ENCODE measurements around the gene SLC49A4.

The SLC49A4 gene

DNA sequence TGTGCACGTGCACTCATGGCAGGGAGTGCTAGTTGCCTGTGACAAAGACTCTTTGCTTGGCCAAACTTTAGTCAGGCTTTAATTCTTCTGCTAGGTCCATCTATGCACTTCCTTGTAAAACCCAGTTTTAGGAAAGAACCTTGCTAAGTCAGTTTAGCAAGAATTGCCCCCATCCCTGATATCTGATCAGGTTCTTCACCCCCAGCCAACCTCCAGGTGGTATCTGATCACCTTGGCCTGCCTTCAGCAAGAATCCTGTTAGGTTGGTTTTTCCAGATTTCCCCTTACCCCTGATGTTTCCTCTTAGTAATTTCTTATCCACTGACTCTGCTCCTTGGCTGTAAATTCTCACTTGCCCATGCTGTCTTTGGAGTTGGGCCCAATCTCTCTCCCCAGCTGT lies 9.6 kb upstream of the SLC49A4 start:
- no peak for FAIRE-seq

DNA sequence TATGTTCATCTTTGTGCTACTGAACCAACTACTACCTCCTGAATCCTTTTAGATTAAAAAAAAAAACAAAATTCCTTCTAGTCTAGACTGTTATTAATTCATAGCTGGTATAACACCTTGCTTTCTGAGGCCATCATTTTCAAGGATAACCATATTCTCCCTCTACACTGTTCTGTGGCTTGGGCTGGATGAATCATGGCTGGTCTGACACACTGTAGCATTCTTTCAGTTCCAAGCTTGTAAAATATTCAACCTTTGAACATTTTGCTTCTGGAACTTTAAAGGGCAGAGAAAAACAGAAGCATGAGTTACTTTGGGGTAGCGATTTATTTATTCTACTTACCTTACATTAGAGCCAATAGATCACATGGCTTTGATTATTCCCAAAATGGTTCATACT lies 8.8 kb upstream of the SLC49A4 start:
- no peak for DNase-seq (ENCODE audit: insufficient read length, low spot score)
- FAIRE-seq = no peak

More for the DNA sequence above, 9.6 kb upstream of the SLC49A4 start:
- no peak for DNase-seq (ENCODE audit: insufficient read length, low spot score)

DNA sequence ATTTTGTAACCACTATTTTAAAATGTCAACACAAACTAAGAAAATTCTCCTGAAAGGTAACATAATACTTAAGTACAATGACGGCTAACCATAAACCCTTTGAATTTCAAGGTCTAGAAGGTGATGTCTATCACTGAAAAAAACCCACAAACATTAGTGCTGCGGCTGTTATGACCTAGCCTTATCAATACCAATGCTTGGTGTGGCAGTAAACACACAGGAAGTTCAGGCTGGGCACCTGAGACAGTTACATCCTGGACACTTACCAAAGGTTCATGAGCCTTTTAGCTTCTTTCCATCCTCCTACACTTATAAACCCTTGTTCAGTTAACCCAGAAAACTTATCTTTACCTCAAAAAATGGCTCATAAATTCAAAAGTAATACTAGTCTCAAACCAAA lies 7.0 kb upstream of the SLC49A4 start:
- no peak for FAIRE-seq
- no peak for DNase-seq (ENCODE audit: insufficient read length, low spot score)

DNA sequence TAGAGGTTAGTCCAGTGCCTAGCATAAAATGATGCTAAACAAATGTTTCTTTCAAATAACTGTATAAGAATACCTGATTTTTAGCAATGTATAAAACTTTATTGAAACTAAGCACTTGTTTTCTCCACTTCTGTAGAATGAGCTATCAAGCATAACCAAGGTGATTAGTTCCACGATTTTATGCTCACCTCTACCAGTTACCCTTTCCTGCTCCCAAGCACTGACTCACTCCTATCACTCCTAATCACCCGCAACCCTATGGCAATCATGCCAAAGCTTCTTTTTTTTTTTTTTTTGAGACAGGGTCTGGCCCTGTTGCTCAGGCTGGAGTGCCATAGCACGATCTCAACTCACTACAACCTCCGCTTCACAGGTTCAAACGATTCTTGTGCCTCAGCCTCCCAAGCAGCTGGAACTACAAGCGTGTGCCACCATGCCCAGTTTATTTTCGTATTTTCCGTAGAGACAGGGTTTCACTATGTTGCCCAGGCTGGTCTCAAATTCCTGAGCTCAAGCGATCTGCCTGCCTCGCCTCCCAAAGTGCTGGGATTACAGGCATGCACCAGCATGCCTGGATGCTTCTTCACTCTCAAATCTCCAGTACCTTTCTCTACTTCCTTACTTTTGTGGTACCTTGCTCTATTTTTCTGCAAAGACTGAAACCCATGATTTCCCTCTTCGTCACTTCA lies 5.1 kb upstream of the SLC49A4 start:
- no peak for DNase-seq (ENCODE audit: insufficient read length, low spot score)
- FAIRE-seq = no peak

DNA sequence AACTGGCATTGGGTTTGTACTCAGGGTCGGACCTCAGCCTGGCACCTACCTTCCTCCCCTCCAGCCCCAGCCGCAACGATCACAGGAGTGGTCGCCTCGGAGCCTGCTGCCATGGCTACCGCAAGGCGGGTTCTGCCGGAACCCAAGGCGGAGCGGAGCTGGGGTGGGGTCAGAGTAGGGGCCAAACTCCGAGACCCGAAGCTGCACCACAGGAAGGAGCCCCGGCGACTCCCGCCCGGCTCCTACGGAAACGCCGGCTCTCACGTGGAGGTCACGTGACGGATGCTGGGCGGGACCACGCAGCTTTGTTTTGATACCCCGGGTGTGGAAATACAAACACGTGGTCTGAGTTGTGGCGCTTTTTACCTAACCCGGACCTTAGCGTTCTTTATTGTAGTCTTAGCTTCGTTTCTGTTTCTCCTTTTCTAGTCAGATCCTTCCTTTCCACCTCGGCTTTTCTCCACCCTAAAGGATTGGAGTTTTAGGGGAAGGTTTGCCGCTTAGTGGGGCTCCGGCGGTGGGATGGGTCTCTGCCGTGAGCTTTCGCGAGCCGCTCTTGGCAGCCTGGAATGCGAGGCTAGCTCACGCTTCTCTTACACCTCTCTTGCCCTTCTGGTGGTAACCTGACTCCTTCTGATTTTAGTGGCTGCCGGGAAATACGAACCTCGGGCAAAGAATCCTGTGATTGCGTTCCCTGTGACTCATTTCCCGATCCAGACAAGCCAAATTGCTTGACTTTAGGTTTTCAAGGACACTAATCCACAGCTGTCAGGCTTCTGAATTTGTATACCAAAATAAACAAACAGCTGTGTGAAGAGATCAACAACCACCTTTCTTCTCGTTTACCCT lies 1.1 kb upstream of the SLC49A4 start, which contains the start of gene HSPBAP1:
TSS of gene HSPBAP1 (minus strand) at position 264 of the 849 bp plus-strand sequence. CDS start at position 113, 151 bp downstream.
- peak; percentile 97 for FAIRE-seq
- DNase-seq (ENCODE audit: insufficient read length, low spot score) = peak; percentile 85

DNA sequence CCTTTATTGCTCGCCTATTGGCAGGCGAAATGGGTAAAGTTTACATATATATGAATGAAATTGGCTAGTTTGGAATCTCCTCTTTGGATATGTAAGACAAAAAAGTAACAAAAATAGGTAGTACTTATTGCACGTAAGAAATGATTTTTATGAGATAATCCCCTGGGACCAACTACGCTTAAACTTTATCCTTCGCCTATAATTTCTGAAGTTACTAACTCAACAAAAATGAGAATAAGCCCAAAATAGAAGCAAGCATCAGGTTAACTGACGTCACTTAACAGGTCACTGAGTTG lies 438 bp upstream of the SLC49A4 start:
- DNase-seq (ENCODE audit: insufficient read length, low spot score) (no peak), FAIRE-seq (no peak)

DNA sequence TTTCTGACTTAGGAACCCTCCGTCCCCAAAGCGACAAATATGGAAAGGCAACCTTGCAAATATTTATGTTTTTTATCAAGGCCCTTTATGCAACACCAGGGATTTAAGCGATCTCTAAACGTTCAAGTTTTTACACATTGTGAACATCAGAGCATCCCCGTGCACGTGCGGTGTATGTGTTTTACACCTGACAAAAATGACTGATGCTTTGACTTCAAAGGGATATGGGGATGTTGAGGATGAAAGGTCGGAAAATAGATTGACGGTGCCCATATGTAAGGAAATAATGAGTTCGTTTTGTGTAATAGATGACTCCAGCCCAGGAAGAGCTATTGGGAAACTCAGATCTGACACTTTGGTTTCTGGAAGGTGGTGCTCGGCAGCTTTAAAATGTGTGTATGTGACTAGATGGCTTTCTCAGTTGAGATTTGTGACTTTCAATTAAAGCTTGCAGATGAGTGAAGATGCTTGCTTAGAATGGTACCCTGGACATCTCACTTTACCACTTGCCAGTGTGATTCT lies 866 bp downstream of the SLC49A4 start:
- no peak for FAIRE-seq
- no peak for DNase-seq (ENCODE audit: insufficient read length, low spot score)

DNA sequence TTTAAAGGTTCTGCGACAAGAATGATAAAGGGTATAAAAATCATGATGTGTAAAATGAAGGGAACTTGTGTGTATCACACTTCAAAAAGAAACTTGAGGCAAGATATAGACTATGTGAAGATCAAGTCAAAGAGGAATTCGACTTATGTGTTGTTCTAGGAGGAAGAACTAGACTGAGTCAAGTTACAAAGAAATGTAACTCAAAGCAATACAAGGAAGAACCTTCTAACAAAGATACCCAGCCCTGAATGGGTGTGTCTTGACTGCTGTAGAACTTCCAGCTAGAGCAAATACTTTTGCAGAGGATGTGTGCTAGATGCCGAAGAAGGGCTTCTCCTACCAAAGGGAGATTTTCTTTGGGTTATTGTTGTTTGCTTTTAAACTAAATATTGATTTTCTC lies 2.4 kb downstream of the SLC49A4 start:
- FAIRE-seq (no peak), DNase-seq (ENCODE audit: insufficient read length, low spot score) (no peak)

DNA sequence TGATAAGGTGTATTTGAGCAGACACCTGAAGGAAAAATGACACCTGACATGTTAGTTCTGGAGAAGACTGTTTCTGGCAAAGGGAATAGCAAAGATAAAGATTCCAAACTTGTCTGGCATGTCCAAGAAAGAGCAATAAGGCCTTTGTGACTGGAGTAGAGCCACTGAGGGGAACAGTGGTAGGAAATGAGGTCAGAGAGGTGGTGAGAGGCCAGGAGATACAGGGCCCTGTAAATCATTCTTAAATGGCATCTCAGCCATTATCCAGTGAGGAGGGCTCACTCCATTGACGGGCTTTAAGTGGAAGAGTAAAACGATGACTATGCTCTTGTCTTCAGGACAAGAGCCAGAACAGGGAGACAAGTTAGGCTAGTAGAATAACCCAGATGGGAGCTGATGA lies 4.5 kb downstream of the SLC49A4 start:
- no peak for FAIRE-seq
- DNase-seq (ENCODE audit: insufficient read length, low spot score) = no peak

DNA sequence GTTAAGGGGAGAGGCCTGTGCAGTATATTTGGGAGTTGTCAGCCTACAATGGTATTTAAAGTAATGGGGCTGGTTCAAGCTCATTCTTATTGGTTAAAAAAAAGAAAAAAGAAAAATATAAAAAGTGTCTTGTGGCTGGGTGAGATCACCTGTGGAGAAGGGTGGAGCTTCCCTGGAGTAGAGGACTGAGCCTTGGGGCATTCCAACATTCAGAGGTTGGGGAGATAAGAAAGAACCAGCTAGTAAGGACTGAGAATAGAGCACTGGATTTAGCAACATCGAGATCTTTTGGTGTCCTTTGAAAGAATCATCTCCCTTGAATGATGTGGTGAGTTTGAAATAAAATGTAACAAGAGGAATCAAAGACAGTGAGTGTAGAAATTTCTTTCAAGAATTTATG lies 5.2 kb downstream of the SLC49A4 start:
- FAIRE-seq (no peak), DNase-seq (ENCODE audit: insufficient read length, low spot score) (no peak)

DNA sequence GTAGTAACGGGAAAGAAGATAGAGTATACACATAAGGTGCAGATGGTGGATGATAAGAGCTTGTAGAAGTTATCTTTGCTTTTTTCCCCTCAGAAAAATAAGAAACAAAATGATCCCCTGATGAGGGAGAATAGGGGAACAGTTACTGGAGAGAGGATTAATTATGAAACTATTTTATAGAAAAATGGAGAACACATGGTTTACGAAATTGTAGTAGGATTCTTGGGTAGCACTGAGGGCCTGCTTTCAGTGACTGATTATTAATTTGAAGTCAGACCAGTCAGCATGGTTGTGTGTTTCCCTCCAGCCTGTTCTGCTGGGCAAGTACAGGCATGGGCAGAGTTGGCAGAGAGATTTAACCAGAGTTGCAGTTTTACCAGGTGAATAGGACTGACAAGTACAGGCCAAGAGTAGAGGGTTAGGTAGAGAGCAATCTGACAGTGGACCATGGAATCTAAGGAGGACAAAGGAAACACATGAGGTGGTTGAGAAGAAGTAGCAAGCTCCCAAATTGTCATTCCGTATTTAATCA lies 5.9 kb downstream of the SLC49A4 start:
- FAIRE-seq (no peak), DNase-seq (ENCODE audit: insufficient read length, low spot score) (no peak)

DNA sequence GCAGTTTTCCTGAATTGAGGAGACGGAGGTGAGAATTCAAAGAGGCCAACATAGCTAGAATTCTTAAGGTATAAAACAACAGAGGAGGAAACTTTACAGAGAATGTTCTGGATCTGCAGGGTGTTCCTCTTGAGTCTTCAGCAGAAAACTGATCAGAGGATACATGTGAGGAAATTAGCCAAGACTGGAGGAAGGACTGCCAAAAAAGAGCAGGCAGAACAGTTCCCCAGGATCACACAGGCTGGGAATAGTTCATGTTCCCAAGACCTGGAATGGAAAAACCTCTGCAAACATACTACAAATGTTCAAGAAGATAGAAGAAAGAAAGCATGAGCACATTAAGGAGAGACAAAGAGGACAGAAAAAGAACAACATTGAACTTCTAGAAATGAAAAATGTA lies 7.5 kb downstream of the SLC49A4 start:
- DNase-seq (ENCODE audit: insufficient read length, low spot score) (no peak), FAIRE-seq (no peak)

DNA sequence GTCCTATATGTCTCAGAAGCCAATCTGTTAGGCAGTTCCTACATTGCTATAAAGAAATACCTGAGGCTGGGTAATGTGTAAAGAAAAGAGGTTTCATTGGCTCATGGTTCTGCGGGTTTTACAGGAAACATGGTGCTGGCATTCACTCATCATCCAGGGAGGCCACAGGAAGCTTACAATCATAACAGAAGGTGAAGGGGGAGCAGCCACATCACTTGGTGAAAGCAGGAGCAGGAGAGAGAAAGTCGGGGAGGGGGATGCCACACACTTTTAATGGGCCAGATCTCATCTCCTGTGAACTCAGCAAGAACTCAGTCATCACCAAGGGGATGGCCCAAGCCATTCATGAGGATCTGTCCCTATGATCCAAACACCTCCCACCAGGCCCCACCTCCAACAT lies 9.1 kb downstream of the SLC49A4 start:
- DNase-seq (ENCODE audit: insufficient read length, low spot score) = no peak
- no peak for FAIRE-seq

DNA sequence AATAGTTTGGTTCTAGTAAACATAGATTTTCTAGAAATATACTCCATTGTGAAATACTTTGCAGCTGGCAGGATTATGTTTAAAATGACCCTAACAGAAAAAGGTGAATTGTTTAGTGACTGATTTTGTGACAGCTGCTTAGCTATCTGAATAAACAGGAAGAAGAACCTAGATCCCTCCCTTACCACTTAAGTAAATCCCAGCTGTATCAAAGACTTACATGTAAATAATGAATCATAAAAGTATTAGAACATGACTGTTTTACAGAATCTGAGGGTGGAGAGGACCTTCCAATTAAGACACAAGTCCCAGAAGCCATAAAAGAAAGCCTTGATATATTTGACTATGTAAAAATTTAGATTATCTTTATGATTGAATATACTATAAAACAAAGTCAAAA lies 15.9 kb downstream of the SLC49A4 start:
- no peak for FAIRE-seq
- no peak for DNase-seq (ENCODE audit: insufficient read length, low spot score)

DNA sequence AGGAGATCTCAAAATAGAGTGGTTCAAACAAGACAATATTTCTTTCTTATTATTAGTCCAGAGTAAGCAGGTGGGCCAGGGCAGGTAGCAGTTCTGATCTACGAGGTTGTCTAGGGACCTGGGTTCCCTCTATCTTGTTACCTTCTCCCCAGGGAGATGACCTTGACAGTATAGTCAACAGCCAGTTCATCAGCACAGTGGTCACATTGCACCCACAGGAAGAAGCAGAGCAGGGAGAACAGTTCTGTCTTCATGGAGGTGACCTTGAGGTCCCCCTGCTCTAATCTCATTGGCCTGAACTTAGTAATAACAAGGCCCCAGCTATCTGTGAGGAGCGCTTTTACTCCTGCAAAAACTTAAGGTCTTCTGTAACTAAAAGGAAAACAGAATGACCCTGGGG lies 21.7 kb downstream of the SLC49A4 start:
- no peak for FAIRE-seq
- no peak for DNase-seq (ENCODE audit: insufficient read length, low spot score)

DNA sequence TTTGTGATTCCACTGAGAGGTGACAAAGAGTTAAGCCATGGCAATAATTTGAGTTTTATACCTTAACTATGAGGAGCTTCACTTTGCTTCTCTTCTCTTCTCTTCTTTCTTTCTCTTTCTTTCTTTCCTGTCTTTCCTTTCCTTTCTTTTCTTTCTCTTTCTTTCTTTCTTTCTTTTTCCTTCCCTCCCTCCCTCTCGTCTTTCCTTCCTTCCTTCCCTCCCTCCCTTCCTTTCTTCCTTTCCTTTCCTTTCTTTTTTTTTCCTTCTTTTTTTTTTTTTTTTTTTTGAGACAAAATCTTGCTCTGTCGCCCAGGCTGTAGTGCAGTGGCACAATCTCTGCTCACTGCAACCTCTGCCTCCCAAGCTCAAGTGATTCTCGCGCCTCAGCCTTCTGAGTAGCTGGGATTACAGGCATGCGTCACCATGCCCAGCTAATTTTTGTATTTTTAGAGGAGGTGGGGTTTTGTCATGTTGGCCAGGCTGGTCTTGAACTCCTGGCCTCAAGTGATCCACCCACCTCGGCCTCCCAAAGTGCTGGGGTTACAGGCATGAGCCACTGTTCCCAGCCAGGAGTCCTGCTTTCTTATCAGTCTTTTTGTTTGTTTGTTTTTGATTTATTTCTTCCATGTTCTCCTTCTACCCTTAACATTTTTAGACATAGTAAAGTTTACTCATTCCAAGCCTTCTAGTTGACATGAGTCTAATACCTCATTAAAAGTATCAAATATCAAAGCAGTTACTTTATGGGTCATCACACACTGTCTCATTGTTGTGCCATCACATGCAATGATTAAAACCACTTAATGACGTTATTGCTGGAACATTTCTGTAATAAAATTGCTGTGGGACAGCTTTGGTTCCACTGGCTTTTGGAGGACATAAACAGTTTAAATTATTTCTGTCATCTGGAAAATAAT lies 29.9 kb downstream of the SLC49A4 start:
- DNase-seq (ENCODE audit: insufficient read length, low spot score) (no peak), FAIRE-seq (no peak)

DNA sequence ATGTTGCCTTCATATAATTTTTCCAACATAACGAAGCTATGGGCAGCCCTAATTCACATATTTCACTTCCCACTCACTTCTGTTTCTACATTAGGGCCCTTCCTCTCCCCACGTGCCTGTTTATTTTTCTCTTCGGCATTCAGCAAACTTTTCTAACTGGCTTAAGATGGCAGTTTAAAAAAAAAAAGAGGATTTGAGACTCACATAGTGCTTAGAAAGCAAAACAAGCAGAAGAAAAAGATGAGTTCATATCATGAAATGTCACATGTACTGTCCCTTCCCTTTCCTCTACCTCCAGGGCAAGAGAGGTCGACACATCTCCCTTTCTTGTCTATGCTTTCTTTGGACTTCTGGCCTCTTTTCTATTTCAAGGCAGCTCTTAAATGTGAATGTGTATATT lies 30.6 kb downstream of the SLC49A4 start:
- FAIRE-seq (no peak), DNase-seq (ENCODE audit: insufficient read length, low spot score) (no peak)

DNA sequence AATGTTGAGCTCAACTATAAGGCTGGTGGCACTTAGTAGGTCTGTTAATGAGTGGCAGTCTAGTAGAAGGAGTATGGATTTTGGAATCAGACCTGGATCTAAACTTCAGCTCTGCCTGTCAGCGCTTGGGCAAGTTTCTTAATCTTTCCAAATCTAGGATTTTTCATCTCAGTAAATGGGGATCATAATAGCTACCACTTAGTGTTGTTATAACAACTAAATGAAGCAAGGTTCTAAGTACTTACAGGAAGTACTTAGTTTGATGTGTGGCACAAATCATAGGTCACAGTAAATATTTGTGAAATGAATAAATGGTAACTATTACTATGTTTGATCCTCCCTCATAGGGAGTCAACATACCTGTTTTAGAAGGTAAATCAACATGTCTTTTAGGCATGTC lies 31.4 kb downstream of the SLC49A4 start:
- DNase-seq (ENCODE audit: insufficient read length, low spot score) = no peak
- no peak for FAIRE-seq

DNA sequence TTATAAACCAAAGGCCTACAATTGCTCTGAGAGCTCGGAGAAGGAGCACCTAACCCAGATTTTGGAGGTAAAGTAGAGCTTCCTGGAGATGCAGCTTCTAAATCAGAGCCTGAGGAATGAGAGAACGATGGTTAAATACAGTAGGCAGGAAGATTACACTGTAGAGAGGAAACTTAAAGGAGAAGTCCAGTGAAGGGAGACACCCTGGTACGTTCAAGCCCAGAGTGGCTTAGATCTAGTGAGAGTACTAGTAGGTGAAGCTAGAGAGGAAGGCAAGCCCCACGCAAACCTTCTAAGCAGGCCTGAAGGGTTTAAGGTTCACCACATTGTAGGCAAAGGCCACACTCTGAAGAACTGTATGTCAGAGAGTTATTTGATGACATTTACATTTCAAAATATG lies 33.4 kb downstream of the SLC49A4 start:
- FAIRE-seq (no peak), DNase-seq (ENCODE audit: insufficient read length, low spot score) (no peak)

DNA sequence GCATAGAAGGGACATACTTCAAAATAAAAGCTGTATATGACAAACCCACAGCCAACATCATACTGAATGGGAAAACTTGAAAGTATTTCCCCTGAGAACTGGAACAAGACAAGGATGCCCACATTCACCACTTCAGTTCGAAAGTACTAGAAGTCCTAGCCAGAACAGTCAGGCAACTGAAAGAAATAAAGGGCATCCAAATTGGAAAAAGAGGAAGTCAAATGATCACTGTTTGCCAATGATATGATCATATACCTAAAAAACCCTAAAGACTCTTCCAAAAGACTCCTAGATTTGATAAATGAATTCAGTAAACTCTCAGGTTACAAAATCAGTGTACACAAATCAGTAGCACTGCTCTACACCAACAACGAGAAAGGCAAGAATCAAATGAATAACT lies 40.7 kb downstream of the SLC49A4 start:
- peak; percentile 72 for FAIRE-seq

DNA sequence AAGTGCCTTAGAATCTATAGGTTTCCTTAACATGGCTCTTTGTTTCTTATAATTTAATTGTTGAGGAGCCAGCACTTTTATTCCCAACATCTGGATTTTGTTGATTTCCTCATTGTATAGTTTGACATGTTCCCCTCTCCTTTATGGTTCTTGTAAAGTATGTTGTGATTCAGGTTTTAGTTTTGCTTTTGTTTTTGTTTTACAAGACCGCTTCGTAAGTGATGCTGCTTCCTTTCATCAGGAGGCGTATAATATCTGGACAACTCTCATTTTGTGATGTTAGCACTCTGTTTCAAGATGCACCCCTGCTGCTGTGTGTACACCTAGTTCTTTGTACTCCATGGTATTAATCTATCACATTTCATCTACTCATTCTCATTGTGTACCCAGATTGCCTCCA lies 48.7 kb downstream of the SLC49A4 start:
- no peak for DNase-seq (ENCODE audit: insufficient read length, low spot score)
- no peak for FAIRE-seq

More for the DNA sequence above, 40.7 kb downstream of the SLC49A4 start:
- DNase-seq (ENCODE audit: insufficient read length, low spot score) = no peak
